Measurements from ENCODE around the gene RLN3.

GRCh38 chr19:14003251-14004055, 24.5 kb upstream of the RLN3 start:
- TF ChIP-seq, protein P1, sequence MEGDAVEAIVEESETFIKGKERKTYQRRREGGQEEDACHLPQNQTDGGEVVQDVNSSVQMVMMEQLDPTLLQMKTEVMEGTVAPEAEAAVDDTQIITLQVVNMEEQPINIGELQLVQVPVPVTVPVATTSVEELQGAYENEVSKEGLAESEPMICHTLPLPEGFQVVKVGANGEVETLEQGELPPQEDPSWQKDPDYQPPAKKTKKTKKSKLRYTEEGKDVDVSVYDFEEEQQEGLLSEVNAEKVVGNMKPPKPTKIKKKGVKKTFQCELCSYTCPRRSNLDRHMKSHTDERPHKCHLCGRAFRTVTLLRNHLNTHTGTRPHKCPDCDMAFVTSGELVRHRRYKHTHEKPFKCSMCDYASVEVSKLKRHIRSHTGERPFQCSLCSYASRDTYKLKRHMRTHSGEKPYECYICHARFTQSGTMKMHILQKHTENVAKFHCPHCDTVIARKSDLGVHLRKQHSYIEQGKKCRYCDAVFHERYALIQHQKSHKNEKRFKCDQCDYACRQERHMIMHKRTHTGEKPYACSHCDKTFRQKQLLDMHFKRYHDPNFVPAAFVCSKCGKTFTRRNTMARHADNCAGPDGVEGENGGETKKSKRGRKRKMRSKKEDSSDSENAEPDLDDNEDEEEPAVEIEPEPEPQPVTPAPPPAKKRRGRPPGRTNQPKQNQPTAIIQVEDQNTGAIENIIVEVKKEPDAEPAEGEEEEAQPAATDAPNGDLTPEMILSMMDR (IDR thresholded peaks at IDR 0.05), result no peak
- TF ChIP-seq POLR2A (IDR thresholded peaks at IDR 0.05) (no peak), POLR2AphosphoS5 (IDR thresholded peaks at IDR 0.05) (no peak)

Measured in breast epithelium (tissue), 3 donors.